Testis (tissue), 2 donors: Measurements from ENCODE around the gene CISD3.
"Not testable (repeated sequence)": the region's sequence is repeated elsewhere in the genome, so short reads cannot be mapped to it uniquely, and the experiment has no call there.

Experiments used
- POLR2A ChIP-seq: fragments of 450-650 bp; IDR thresholded peaks from one replicate; pipeline ENCODE4 v1.6.1; 2017; ENCODE audit warnings: antibody characterized with exemption, mild to moderate bottlenecking, moderate library complexity
- TF ChIP-seq, protein P1 (sequence below), 3 experiments: fragments of 450-650 bp in 2 of 3; fragments of 200-600 bp in 1 of 3; sonication (generic) in 1 of 3; IDR thresholded peaks; one replicate each; pipeline ENCODE4 v1.5.1; 2016 to 2019; ENCODE audit warnings: antibody characterized with exemption in 3 of 3, mild to moderate bottlenecking in 2 of 3, moderate library complexity in 1 of 3

DNA sequence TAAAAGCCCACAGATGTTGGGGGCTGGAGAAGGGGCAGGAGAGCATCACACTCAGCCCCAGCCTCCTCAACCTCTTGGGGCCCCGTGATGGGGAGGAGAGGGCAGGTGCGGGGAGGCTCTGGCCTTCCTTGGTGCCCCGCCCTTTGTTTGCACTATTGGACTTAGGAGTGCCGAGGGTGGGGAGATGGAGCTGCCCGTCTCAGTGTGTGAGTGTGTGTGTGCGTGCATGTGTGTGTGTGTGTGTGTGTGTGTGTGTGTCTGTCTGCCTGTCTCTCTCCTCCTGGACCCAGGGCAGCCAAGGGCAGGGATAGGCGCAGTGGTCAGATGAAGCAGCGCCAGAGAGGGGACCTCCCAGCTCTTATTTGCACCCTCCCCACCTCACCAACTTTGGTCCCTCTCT, 4.0 kb upstream of the CISD3 start:
- TF ChIP-seq, protein P1, sequence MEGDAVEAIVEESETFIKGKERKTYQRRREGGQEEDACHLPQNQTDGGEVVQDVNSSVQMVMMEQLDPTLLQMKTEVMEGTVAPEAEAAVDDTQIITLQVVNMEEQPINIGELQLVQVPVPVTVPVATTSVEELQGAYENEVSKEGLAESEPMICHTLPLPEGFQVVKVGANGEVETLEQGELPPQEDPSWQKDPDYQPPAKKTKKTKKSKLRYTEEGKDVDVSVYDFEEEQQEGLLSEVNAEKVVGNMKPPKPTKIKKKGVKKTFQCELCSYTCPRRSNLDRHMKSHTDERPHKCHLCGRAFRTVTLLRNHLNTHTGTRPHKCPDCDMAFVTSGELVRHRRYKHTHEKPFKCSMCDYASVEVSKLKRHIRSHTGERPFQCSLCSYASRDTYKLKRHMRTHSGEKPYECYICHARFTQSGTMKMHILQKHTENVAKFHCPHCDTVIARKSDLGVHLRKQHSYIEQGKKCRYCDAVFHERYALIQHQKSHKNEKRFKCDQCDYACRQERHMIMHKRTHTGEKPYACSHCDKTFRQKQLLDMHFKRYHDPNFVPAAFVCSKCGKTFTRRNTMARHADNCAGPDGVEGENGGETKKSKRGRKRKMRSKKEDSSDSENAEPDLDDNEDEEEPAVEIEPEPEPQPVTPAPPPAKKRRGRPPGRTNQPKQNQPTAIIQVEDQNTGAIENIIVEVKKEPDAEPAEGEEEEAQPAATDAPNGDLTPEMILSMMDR (IDR thresholded peaks at IDR 0.05): not testable (repeated sequence)
- not testable (repeated sequence) for TF ChIP-seq POLR2A
